ENCODE measurements around the gene DNAJB6.

DNAJB6 gene

DNA sequence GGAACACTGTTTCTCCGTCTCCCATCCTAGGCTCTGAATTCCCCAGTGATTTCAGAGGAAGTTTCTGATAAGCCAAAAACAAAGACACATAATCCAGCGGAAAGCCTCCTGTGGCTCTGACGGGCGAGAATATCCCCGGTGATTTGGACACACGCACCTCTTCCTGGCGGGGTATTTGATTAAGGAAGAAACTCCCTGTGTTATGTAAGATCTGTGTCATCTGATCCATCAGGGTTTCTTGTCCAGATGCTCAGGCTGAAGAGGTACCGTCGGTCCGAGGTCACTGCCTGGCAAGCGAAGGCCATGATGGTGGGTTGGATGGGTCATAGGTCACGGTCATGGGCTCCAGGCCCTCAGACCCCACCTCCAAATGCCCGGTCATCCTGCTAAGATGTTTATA lies 39.6 kb upstream of the DNAJB6 start:
- TF ChIP-seq CTCF (IDR thresholded peaks at IDR 0.05) = no peak

DNA sequence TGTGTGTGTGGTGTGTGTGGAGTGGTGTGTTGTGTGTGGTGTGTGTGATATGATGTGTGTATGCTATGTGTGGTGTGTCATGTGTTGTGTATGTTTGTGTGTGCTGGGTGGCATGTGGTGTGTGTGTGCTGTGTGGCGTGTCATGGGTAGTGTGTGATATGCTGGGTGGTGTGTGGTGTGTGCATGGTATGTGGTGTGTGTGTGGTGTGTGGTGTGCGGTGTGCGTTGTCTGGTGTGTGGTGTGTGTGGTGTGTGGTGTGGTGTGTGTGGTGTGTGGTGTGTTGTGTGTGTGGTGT lies 37.5 kb upstream of the DNAJB6 start:
- TF ChIP-seq CTCF (IDR thresholded peaks at IDR 0.05) = no peak

DNA sequence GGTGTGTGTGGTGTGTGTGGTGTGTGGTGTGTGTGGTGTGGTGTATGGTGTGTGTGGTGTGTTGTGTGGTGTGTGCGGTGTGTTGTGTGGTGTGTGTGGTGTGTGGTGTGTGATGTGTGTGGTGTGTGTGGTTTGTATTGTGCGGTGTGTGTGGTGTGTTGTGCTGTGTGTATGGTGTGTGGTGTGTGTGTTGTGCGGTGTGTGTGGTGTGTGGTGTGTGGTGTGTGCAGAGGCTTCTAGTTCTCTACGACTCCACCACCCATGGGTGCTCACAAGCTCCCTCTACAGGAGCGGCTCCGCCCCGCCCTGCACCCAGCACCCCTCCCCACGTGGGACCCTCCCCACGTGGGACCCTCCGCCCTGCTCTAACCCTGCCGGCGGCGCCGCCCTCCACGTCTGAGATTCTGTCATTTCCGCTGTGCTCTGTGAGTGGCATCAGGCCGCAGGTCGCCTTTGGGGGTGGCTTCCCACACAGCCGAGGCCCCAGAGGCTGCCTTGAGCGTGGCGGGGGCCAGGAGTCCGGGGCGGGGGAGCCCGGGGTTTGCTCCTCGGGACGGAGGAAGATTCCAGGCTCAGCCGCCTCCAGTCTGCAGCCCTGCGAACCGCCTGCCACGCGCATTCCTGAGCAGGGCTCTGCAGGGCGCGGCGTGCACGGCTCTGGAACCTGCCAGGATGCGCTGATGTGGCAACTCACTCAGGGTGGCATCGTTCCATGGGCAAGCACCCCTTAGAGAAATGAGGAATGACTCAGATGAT lies 37.0 kb upstream of the DNAJB6 start:
- no peak for TF ChIP-seq CTCF (IDR thresholded peaks at IDR 0.05)

DNA sequence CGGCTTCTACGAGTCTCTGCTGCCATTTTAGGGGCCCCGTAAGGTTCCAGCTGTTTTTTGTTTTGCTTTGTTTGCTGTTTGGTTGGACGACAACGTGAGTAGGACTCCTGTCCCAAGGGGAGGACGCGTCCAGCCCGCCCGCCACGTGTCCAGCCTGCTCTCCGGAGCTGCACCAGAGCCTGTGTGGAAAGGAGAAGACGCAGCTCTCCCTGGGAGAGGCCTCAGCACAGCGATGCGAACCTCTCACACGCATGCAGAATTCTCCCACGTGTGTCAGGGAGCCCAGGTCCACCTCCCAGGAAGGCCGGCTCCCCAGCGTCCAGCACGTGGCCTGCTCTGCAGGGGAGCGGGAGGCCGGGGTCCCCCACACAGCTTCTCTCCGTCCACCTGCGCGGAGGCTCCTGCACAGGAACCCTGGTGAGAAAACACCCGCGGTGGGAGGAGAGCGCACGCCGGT lies 36.4 kb upstream of the DNAJB6 start:
- no peak for TF ChIP-seq CTCF (IDR thresholded peaks at IDR 0.05)

GRCh38 chr7:157301610-157302120 lies 35.1 kb upstream of the DNAJB6 start:
- no peak for TF ChIP-seq CTCF (IDR thresholded peaks at IDR 0.05)

DNA sequence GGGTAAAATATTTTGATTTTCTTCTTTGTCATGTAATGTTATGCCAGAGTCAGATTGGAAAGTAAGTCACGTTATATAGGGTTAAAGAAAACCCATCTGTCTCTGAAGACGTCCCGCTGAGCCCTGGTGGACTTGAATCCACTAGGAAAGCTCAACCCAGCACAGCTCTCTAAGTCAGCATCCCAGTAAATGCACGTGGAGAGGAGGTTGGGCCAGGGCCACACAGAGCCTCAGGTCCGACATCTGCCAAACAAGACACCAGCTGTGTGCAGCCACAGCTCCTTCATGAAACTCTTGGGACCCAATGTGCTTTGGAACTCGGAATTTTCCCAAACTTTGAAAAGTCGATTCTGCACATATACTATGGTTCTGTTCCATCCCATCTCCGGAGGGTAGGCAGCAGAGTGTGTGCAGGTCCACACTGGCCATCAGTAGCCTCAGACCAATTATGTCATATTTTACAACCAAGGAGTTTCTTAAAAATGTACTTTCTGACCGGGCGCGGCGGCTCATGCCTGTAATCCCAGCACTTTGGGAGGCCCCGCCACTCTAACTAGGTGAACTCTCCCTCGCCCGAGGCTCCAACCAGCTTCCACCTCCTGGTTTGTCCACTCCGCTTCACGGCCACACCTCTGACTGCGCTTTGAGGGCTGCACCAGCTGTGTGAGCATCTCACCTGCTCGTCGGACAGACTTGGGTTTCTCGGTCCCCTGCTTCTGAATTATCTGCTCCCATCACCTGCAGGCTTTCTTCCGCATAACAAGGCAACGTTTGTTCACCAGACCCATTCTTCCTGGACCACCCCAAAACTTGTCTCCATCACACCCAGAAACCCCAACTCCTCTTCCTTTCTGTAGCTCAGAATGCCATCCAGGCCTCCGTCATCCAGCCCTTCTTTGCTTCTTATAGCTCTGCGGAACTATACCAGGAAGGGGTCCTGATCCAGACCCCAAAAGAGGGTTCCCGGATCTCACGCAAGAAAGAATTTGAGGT lies 29.7 kb upstream of the DNAJB6 start:
- no peak for TF ChIP-seq CTCF (IDR thresholded peaks at IDR 0.05)

DNA sequence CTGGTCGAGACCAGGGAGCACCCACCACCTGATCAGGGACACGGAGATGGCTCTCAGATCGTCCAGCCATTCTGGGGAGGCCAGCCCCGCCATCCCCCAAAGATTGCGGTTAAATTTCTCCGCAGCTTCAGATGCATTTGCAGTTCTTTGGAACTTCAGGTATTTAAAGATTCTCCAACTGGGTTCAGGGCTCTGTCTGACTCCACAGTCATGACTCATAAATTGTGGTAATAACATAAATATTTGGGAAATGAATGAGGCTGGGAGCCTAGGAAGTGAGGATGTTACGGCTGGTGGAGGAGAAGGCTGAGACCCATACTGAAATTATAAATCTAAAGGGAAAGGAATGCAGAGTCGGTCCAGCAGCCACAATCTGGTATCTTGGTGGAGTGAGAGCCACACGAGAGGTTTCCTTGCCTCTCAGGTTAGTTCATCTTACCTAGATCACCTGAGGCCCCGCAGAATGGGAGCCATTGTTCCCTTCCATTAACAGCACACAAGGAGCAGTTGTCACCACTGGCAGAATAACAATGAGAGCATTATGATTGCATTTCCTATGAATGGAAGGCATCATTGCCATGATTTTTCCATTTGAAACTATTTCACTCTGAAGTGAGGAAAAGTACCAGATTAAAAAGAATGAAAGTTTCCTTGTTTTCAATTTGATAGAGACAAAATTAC lies 26.7 kb upstream of the DNAJB6 start:
- no peak for TF ChIP-seq CTCF (IDR thresholded peaks at IDR 0.05)
